HEK293T (cell line): ENCODE results near the gene RANGAP1.
A peak's percentile ranks its signal among the peaks of the same experiment; 100 is the strongest.

ENCODE experiments used
- CTCF ChIA-PET: fragments of 350-600 bp; formaldehyde crosslinking; extraction: SDS; loops from one replicate; lab custom pipeline; 2021; ENCODE audit warnings: antibody characterized with exemption, inconsistent platforms; lab: Yijun Ruan, JAX
- POLR2A ChIA-PET: fragments of 350-600 bp; formaldehyde crosslinking; extraction: SDS; loops from one replicate; lab custom pipeline; 2020; ENCODE audit warnings: antibody characterized with exemption, inconsistent platforms; lab: Yijun Ruan, JAX
- DNase-seq: peaks from one replicate; pipeline ENCODE4 v3.0.0; 2012; ENCODE audit warnings: mixed read lengths; ENCODE audit errors: extremely low spot score
- ARNT ChIP-seq: fragments of 450-650 bp; IDR thresholded peaks from 2 replicates; pipeline ENCODE4 v1.6.1; 2017; ENCODE audit warnings: mild to moderate bottlenecking
- CTBP1 ChIP-seq: fragments of 450-650 bp; IDR thresholded peaks from 2 replicates; pipeline ENCODE4 v1.6.1; 2016; ENCODE audit warnings: borderline replicate concordance
- FOXA1 ChIP-seq: fragments of 450-650 bp; IDR thresholded peaks from 2 replicates; pipeline ENCODE4 v1.6.1; 2016; ENCODE audit warnings: mild to moderate bottlenecking
- FOXM1 ChIP-seq: fragments of 450-650 bp; IDR thresholded peaks from 2 replicates; pipeline ENCODE4 v1.6.1; 2017; ENCODE audit warnings: mild to moderate bottlenecking, borderline replicate concordance
- HDGF ChIP-seq: fragments of 450-650 bp; IDR thresholded peaks from 2 replicates; pipeline ENCODE4 v1.6.1; 2017; ENCODE audit warnings: antibody characterized with exemption, borderline replicate concordance
- L3MBTL2 ChIP-seq: fragments of 450-650 bp; conservative IDR thresholded peaks from 2 replicates; pipeline ENCODE4 v1.6.1; 2016; ENCODE audit warnings: mild to moderate bottlenecking
- LEF1 ChIP-seq: fragments of 450-650 bp; IDR thresholded peaks from 2 replicates; pipeline ENCODE4 v1.6.1; 2017; ENCODE audit warnings: mild to moderate bottlenecking, borderline replicate concordance
- NFRKB ChIP-seq: fragments of 450-650 bp; IDR thresholded peaks from 2 replicates; pipeline ENCODE4 v1.6.1; 2016; ENCODE audit warnings: mild to moderate bottlenecking, moderate library complexity
- SP1 ChIP-seq: fragments of 450-650 bp; IDR thresholded peaks from 2 replicates; pipeline ENCODE4 v1.6.1; 2017
- SUZ12 ChIP-seq: fragments of 450-650 bp; IDR thresholded peaks from 2 replicates; pipeline ENCODE4 v1.6.1; 2016; ENCODE audit warnings: mild to moderate bottlenecking
- TARDBP ChIP-seq: fragments of 450-650 bp; IDR thresholded peaks from 2 replicates; pipeline ENCODE4 v1.6.1; 2016
- ZNF384 ChIP-seq: fragments of 450-650 bp; IDR thresholded peaks from 2 replicates; pipeline ENCODE4 v1.6.1; 2016
- TF ChIP-seq, protein P1 (sequence below): fragments of 450-650 bp; IDR thresholded peaks from 2 replicates; pipeline ENCODE4 v1.6.1; 2016

RANGAP1 gene

DNA sequence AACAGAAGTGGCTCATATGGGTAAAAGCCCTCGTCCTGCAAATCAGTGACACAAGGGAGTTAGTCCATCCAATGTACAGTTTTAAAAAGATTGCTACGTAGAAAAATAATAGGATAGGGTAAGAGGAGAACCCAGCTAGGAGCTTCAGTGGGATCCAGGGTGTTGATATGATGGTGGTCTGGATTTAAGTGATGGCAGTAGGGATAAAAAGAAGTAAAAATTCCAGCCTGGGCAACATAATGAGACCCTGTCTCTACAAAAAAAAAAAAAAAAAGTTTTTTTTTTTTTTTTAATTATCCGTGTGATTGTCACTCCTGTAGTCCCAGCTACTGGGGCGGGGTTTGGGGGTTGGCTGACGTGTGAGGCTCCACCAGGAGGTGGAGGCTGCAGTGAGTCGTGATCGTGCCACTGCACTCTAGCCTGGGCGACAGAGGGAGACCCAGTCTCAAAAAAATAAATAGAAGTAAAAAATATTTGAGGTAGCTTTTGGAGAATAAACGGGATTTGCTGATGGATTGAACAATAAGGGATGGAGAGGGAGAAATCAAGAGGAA lies 87.9 kb downstream of the RANGAP1 start:
- POLR2A ChIA-PET = interaction anchor here (1.2 to 1.3 kb wide), 2 partner anchors 176 to 248 kb away, joined by 5 read pairs; partner anchors contain the start of gene TOB2
- no peak for DNase-seq
- TF ChIP-seq ARNT = no peak
- no peak for TF ChIP-seq HDGF
- TF ChIP-seq, protein P1, sequence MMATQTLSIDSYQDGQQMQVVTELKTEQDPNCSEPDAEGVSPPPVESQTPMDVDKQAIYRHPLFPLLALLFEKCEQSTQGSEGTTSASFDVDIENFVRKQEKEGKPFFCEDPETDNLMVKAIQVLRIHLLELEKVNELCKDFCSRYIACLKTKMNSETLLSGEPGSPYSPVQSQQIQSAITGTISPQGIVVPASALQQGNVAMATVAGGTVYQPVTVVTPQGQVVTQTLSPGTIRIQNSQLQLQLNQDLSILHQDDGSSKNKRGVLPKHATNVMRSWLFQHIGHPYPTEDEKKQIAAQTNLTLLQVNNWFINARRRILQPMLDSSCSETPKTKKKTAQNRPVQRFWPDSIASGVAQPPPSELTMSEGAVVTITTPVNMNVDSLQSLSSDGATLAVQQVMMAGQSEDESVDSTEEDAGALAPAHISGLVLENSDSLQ = peak; percentile 20; the same call in 1 of the 2 replicates
- peak; percentile 62 for TF ChIP-seq ZNF384
- no peak for TF ChIP-seq FOXM1
- CTCF ChIA-PET = interaction anchor here (0.9 kb wide), 1 partner anchor 16 kb away, joined by 3 read pairs; no protein-coding TSS in a partner anchor

DNA sequence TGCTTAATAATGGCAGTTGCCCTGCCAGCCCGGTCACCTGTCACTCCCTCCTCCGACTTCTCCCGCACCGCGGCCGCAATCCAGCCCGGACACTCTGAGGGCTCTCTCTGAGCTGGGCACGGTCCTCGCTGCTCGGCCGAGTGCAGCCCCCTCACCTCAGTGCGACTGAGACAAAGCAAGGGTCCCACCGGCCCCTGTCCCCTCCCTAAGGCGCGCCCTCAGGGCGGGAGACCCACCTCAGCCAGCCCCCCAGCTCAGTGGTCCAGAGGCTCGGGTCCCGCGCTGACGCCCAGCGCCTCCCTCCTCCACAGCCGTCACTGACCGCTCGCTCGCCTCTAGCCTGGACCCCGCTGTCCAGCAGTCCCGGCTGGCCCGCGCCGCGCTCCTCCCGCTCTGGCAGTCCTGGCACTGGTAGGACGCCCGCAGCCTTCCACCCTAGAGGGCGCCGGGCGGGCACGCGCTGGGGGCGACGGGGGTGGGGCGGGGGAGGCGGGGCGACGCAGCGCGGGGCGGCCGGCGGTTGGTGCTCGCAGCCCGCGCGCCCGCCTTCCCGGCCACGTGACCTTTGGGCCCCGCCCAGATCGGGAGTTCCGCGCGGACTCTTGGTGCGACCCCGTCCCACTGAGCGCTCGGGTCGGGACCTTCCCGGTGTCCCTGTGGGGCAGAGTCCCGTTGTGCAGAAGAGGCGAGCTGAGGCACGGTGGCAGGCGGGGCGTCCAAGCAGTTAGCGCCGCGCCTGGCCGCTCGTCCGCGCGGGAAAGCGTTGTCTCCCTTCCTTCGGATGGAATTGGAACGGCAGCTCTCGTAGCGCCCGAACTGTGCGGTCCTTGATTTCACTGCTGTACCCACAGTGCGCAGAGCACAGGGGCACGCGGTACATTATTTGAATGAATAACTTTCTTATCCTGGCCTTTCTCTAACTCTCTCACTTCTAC lies 88.7 kb downstream of the RANGAP1 start:
- peak; percentile 93 for DNase-seq
- CTCF ChIA-PET = interaction anchor here (0.9 kb wide), 1 partner anchor 15 kb away, joined by 3 read pairs; no protein-coding TSS in a partner anchor
- POLR2A ChIA-PET = interaction anchor here (1.0 to 1.3 kb wide), 3 partner anchors 28 to 249 kb away, joined by 3 to 5 read pairs (median 5); partner anchors contain the start of gene TOB2
- TF ChIP-seq FOXA1 (no peak), FOXM1 (no peak), L3MBTL2 (peak; percentile 95), LEF1 (no peak), CTBP1 (no peak), SP1 (no peak), TARDBP (no peak), HDGF (no peak), NFRKB (no peak), SUZ12 (no peak)
- TF ChIP-seq, protein P1 = peak; percentile 22; the same call in 1 of the 2 replicates
